Suppressor macrophage treated with lipopolysaccharide for 4 hours (primary cell): ENCODE data around the gene DLG2.
"Not testable (repeated sequence)": the region's sequence is repeated elsewhere in the genome, so short reads cannot be mapped to it uniquely, and the experiment has no call there.

Experiments used
- DNase-seq: peaks from one replicate; pipeline ENCODE4 v3.0.0-alpha.2; 2020

Gene DLG2

DNA sequence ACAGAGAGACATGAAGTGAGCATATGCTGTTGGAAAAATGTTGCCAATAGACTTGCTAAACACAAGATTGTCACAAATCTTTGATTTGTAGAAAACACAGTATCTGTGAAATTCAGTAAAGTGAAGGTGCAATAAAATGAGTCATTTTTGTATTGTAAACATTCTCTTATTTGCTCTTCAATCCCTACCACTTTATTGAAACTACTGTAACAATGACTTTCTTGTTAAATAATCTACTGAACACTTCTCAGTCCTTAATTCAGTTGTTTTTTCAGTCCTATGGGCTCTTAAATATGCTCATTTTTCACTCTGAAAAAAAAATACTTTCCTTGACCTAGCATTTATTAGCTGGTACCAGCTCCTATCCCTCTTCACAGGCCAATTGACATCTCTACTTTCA, 531.9 kb downstream of the DLG2 start:
- no peak for DNase-seq

DNA sequence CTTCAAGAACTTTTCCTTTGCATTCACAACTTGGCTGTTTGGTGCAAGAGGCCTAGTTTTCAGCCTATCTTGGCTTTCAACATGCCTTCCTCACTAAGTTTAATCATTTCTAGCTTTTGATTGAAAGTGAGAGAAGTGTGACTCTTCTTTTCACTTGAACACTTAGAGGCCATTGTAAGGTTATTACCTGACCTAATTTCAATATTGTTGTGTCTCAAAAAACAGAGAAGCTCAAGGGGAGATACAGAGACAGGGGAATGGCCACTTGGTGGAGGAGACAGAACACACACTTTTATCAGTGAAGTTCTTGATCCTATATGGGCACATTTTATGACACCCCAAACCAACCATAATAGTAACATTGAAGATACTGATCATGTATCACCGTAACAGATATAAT, 532.3 kb downstream of the DLG2 start:
- DNase-seq = no peak

DNA sequence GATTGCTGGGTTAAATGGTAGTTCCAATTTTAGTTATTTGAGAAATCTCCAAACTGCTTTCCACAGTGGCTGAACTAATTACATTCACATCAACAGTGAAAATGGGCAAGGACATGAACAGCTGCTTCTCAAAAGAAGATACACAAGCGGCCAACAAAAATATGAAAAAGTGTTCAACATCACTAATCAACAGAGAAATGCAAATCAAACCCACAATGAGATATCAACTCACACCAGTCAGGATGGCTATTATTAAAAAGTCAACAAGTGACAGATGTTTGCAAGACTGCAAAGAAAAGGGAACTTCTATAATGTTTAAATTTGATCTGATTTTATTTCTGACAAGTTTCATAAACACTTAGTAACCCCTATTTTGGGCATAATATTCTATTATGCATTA, 537.5 kb downstream of the DLG2 start:
- DNase-seq = no peak

DNA sequence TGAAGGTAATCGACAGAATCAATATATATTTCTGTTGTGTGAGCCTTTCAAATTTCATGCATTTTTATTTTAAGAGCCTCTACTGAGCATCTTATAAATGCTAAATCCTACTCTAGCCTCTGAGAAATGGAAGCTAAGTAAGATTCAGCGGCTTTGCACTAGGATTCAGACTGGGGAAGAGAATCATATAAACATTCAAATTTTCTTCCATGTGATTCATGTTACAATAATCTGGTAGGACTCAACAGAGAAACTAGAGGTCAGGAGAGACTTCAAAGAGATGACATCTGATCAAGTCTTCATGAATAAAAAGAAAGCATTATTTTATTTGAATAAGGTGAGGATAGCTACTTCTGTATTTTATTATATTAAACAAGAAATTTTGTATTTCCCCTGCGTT, 538.9 kb downstream of the DLG2 start:
- DNase-seq = no peak

DNA sequence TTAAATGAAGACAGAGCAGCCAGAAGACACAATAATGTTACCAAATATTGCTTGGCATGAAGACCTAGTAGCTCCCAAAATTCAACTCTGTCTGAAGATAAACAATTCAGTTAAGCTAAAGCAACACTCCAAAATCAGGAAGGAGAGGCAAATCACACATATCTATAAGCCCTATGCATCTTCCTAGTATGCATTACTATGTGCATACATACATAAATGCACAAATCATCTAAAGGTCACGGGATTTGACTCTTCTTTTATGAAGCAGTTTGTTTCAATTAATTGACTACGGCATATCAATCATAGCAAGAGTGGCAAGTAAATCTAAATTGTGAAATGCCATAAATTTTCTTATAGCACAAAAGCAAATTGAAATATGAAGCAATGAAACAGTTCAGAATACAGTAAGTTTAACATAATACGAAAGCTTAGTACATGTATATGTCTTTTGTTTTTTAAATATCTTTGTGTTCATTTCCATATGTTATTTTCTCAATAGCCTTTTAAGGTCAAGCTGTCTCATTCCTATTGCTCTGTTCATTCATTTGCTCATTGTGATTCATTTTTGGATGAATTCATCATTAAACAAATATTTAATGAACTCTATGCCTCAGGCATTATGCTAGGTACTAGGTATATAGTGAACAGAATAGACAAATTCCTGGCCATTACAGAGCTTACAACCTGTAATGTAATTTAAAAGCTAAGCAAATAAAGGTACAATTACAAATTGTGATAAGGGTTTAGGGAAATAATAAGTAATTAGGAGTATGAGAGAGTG, 540.5 kb downstream of the DLG2 start:
- DNase-seq = no peak

DNA sequence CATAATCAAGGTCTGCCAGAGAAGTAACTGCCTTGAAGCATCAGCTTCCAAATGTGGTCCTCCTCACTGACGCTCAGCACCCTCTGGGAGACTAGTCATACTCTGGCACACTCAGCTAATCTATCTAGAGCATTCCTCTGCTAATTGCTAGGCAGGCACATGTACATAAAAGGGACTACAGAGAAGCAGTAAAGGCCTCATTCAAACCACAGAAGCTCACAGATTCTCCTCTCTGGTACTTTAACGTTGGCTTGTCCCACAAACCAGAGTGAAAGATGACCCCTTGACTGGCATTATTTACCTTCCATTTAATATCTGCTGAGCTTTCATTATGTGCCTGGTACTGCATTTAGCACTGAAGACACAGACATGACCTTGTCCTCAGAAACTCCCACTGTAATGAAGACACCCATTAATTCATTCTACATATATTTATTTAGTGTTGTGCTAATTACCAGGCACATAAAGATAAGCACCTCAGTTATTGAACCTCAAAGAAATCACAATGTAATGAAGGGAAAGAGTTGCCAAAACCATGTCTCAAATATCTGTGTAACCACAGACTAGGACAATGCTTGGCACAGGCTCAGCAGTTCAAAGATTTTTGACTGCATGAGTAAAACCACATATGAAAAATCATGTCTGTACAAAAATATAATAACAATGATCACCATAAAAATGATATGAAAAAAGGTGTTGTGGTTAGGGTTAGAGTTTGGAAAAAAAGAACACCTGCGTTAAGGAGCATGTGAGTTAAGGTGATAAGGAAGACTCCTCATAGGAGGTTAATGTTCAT, 550.4 kb downstream of the DLG2 start:
- no peak for DNase-seq

DNA sequence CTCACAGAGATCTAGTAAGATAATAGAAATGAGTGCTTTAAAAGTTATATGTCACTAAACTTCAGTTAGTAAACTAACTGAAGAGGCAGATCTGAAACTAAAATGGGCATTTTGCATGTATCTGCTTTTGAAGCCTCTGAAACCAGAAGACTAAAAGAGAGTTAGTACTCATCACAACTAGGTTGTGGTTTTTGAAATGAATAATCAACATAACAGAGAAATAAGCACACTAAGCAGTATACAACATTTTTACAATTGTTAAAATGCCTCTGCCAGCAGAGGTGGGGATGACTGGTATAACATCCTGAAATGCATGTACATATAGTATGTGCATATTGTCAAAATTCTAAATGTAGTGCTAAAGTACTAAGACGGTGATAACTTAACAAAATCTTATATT, 564.5 kb downstream of the DLG2 start:
- DNase-seq = no peak

DNA sequence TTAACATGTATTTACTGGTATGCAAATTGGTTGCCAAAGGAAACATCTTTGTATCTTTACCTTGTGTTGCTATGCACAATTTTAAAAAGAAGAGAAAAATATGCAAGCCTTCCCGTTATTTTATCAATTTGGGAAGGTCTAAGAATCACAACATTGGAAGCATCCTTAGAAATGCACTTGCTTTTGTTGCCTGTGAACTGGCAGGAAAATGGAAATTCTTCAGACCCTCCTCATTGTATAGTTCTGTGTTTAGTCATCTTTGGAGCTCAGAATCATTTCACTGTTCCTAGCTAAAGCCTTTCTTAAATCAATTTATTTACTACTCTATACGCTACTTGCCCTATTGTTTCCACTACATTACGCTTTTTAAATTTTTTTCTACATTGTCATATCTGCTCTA, 574.5 kb downstream of the DLG2 start:
- DNase-seq = no peak

DNA sequence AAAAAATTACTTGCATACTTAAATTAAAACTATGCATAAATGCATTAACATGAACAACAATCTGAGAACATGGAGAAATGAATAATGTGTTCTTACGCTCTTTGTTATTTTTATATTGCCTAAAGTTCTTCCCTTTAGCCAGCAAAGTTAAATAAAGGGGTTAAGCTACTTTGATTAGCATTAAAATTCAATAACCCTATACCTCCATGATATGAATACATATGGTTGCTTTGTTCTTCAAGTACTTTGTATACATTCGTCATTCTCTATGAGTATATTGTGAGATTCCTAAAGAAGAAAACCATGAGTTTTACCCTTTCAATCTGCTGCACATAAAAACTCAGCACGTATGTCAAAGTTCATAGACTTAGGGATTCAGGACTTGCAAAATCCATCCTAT, 578.3 kb downstream of the DLG2 start:
- no peak for DNase-seq

DNA sequence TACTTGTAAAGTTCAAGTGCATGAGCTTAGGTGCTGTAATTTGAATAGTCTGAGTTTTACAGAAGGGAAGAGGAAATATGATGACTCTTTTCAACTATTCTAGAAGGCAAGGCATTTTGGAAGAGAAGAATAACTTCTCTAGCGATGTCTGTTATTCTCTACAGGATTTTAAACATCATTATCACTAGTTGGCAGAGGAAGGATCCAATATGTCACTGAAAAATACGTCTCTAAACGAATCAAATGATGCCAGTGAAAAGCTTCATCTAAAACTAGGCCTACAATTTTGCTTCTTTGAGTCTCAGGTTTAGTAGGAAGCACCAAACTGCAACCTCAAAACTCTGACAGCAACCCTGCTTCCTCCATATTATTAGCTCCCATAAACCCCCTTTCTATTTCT, 581.4 kb downstream of the DLG2 start:
- no peak for DNase-seq

DNA sequence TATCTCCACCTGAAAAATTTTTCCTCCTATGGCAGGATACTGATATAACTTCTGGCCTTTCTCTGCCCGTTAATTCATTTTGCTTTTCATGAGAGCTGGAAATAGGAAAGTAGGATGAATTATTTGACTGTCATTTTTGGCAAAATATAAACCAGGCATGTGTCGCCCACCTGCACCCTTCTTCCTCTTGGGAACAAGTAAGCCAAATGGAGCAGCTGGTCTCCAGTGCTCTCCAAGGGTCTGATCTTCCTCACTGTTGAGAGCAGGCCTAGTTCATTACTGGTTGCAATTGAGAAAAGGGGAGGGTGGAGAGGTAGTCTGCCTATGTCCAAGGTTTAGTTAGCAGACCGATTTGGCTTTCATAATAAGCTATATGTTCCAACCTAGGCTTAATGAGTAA, 582.2 kb downstream of the DLG2 start:
- DNase-seq = no peak

DNA sequence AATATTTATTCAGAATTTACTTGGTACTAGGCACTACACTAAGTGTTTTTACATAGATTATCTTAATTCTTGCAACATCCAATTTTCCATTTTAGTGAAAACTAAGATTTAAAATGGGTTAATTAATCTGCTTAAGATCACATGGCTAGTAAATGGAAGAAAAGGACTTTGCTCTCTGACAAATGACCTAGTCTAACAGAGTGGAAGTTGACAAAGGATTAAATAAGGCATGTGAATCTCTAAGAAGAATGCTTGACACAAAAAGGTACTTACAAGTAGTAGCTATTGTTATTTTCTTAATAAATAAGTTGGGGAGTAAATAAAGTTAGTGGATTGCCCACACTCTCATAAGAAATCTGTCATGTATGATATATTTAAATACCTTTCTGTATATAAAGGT, 584.8 kb downstream of the DLG2 start:
- DNase-seq = no peak

DNA sequence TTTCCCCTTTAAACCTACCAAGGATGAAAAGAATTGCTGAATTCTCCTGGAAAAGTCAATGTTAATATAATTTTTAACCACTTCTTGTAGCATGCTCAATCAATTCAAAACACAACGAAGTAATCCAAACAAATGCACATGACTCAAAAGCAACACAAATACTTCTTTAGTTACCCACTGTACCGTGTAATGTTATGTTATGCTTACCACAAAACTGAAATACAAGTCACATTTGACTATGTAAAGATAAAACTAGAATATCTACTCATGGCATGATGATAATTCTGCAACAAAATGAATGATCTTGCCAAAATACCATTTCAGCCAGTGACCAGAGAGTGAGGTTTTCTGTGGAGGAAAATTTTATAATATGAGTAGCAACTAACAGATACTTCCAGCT, 587.0 kb downstream of the DLG2 start:
- DNase-seq = no peak

DNA sequence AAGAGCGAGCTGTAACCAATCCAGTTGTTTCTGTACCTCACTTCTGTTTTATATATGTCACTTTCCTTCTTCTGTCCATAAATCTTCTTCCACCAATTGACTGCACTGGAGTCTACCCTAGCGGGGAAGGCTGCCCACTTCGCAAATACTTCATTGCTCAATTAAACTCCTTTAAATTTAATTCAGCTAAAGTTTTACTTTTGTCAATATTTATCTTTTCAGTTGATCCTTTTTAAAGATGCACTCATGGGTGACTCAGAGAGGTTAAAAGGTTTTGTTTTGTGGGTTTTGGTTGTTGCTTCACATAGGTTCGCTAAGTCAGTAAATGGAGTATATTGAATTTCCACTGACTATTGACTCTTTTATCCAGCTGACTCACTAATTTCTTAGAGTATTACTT, 597.2 kb downstream of the DLG2 start:
- DNase-seq = no peak

DNA sequence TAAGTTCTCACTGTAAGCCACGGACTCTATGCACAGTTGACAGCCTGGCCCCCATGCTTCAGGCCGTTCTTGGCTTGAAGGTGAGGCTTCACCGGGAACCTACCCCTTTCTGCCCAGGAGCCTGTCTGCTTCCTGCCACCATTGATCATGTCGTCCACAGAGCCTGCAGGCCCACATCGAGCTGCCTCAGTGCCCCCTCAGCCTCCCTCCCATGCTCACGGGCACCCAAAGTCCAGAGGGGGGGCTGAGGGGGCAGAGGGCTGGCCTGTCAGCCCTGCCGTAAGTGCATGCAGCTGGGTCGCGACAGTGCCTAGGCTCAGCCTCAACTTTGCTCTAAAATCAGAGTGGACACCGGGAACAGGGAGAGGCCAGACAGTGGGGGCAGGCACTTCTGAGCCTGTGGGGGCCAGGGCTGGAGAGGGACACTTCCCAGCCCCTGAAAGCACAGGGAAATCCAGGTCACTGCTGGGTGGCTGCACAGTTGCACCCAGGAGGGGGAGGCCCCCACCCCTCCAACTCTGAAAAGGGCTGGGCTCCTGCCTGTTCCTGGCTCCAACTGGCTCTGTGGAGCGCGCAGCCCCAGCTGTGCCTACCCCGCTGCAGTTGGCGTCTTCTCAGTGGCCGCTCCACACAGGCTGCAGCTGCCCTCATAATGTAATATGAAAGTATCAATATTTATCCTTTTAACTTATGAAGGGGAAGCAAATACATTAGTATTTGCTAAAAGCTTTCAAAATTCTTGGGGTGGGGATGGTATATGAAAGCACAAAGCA, 598.6 kb downstream of the DLG2 start:
- DNase-seq = no peak

DNA sequence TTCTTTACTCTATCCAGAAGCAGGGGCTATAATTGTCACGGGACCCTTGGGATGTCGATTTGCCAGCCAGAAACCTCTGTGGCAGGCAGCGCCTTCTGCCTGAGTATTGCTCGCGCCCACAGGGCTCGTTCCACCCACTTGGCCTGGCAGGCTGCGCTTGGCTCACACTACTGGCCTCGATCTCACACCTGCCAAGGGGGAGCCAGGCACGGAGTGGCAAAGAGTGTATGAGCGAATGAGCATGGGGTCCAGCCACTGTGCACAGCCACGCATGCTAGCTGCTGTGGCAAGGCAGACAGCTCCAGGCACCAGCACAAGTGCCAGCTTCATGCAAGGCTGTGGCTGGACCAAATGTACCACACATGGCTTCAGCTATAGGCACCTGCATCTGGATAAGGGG, 599.8 kb downstream of the DLG2 start:
- DNase-seq = no peak

DNA sequence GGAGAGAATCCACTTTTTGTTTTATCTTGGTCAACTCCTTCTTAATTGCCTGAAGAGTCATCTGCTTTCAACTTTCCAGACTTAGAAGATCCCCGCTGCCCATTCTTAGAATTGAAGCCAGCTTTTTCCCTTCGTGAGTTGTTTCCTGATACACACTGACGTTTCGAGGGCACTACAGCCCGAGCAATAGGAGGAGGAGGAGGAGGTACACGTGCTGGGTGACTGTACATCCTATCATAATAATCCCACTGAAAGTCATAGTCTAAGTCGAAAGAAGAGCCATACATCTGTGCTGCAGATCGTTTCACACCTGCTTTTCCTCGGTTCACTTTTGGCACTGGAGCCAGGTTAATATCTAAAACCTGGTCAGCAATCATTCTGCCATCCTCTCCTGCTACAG, 606.1 kb downstream of the DLG2 start:
- no peak for DNase-seq

DNA sequence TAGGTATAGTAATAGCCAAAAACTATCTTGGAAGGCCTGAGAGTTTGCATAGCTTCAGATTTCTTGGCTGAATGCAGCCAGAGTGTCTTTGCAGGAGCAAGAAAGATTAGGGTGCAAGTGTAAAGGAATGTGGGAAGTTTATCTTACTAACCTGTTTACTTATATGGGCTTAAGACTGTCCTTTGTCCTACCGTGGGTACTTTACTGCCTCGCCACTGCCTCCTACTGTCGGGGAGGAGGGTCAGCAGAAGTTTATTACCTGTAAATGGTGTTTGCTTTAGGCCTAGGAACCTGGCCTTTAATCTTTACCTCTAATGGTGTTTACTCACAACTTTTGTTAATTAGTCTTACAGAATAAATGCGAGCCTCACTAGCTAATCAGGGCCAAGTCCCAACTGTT, 633.8 kb downstream of the DLG2 start:
- no peak for DNase-seq

DNA sequence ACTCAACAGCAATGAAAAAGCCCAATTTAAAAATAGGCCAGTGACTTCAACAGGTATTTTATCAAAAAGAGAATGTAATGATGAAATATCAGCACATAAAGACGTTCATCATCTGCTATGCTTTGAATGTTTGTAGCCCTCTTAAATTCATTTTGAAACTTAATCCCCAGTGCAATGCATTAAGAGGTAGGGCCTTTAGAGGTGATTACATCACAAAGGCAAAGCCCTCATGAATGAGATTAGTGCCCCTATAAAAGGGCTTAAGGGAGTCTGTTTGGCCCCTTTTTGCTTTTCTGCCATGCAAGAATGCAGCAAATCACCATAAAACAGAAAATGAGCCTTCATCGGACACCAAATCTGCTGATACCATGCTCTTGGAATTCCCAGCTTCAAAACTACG, 637.0 kb downstream of the DLG2 start:
- DNase-seq = no peak

DNA sequence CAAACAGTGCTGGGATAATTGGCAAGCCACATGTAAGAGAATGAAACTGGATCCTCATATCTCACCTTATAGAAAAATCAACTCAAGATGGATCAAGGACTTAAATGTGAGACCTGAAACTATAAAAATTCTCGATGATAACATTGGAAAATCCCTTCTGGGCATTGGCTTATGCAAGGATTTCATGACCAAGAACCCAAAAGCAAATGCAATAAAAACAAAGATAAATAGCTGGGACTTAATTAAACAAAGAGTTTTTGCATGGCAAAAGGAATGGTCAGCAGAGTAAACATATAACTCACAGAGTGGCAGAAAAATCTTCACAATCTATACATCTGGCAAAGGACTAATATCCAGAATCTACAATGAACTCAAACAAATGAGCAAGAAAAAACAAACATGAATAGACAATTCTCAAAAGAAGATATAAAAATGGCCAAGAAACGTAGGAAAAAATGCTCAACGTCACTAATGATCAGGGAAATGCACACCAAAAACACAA, 639.4 kb downstream of the DLG2 start:
- DNase-seq = not testable (repeated sequence)

DNA sequence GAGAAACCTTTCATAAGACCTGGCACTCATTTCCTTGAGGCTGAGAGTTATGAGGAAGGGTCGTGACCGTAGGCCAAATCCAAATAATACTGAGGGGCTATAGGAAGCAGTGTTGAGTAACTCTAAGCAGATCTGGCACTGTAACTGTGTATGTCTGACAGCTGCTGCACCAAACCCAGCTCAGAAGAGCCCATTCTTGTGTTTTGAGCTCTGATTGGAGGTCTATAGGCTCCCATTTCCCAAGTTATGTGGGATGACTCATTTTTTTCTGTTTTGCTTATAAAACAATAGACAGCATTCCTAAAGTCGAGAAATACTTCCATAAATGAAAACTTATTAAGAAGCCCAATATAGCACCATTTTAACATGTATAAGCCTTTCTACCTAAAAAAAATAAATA, 645.8 kb downstream of the DLG2 start:
- no peak for DNase-seq

DNA sequence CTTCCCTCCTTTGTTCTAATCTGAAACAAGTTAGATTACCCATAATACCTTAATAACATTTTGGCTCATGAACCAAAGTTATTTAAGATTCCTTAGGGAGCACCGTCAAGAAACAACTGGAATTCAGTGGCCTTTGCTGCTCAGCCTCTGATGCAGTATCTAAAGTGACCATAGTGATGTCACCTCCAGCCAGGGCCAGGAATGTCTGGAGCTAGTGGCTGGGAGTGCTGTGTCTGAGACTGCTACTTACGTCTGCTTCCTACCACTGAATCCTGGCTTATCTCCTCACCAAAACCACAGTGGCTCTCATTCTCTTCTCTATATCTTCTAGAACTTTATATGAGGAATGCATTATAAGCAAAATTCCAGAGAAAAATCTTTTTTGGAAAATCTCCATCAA, 658.0 kb downstream of the DLG2 start:
- DNase-seq = no peak

DNA sequence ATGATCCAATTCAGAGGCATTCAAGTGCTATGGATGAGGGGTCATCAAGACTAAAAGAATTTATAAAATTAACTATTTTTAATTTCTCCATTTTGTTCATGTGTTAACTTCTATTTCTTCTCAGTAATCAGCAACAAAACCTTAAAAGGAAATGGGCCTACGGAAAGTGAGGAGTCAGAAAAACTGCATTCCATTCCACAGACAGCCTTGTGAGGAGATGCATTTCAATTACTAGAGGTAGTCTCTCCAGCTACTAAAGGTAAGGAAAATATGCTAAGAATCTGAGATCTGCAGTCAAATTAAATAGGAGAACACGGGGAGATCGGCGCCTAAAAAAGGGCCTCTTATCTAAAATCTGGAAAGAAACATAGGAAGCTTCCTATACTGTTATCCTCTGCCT, 661.7 kb downstream of the DLG2 start:
- DNase-seq = no peak

DNA sequence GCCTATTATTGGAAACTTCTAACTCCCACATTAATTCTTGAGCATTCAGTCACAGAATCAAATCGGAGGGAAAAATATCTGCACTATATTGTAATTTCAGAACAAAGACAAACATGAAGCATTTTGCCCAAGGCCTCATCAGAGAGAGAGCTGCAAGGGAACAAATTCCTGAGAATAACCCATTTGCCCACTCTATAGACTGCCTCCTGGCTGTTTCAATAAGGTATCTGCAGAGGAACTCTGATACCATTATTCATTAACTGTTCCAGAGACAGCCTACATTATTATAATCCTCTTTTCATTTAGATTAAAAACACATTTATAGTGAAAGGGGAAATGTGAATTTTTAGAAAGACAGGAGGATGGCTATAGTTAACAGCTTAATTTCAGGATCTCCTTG, 663.9 kb downstream of the DLG2 start:
- DNase-seq = no peak
